Cerebellar nuclear complex (tissue), 1 donor: ENCODE results near the gene IFNG.

Experiments
- DNase-seq, 2 experiments: peaks; one replicate each; lab custom pipeline; 2025; lab: John Stamatoyannopoulos, UW

The IFNG gene

DNA sequence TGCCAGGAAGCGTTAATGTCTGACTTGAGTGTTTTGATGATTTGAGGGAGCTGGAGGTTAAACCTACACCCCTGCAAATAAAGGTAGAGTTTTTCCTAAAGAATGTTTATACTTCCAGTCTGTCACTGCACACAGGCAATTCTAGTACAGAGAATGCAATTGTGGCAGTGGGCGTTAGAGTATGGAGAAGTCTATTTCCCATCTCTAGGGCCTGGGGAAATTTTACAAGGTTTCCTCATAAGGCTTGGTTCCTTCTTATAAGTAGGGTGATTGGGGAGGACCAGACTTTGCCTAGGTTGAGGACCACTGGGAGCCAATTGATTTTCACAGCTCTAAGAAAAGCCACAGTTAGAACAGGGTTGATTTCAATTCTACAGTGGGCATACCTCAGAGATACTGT lies 44.3 kb downstream of the IFNG start:
- no peak for DNase-seq

DNA sequence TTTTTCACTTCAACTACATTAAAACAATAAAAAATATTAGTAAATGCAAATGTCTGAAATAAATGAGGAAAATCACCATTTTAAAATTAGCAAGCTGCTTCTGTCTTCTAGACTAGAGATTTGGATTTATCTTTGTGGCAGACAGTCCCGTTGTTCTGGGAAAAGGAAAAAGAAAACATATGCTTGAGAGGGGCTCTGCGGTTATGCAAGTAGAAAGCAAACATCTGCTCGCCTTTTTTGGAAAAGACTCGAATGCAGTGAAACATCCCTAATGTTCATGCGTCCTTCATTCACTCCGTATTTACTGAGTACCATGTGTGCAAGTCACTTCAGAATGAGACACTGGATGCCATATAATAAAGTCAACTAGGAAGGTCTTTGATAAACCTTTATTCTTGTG lies 44.9 kb downstream of the IFNG start:
- DNase-seq, result no peak

DNA sequence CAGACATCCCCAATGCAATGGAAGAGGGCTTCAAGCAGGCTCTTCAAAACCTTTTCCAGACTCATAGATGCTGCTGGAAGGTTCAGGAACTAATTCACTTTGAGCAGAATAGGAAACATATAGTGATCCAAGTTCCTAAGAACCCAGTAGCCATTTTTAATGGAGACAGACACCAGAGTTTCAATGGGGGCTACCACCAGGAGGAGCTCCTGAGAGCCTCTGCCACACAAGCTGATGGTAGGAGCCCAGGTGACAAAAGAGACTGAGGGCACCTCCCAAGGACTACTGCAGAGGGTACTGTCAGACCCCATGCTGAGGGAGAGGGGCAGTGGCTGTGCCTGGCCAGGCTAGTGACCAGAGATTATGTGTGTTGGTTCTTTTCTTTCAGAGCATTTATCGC lies 45.9 kb downstream of the IFNG start:
- DNase-seq, result no peak

- DNase-seq, result no peak
Observed at GRCh38 chr12:68111995-68112394, 47.5 kb downstream of the IFNG start.

GRCh38 chr12:68109444-68110217 lies 49.9 kb downstream of the IFNG start:
- no peak for DNase-seq

DNA sequence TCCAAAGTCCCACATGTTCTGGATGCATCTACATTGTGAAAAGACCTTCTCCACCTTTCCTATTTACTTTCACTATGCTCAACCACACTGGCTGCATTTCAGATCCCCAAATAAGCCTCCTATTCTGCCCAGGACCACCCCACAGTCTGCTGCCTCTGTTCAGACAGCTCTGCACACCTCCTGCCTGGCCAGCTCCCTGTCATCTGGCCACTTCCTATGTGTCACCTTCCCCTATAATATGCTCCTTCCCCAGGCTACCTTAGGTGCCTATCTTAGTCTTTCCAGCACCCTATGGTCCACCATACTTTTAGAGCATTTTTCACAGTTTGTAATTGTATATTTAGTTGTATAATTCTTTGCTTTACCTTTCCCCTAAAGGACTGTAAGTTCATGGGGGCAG lies 50.5 kb downstream of the IFNG start:
- no peak for DNase-seq

DNA sequence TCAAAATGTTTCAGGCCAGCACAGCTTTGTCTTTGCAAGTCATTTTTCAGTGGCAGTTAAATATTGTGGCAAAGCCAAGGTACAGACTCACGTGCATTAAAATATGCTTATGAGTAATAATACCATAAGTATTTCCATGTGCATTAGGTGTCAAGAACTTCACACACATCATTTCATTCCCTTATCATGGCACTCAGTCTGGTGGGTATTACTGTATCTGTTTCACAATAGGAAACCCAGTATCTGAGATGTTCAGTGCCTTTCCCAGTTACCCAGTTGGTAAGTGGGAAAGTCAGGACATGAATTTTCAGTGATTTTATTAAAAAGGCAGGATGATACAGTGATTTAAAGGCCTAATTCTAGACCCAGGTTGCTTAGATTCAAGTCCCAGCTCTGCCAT lies 52.9 kb downstream of the IFNG start:
- DNase-seq, result no peak

- DNase-seq, result no peak
Observed at GRCh38 chr12:68106160-68106559, 53.4 kb downstream of the IFNG start.
